GM12878 (cell line): ENCODE results near the gene PPP1R36. TPM values are rescaled to one million over a fixed set of nuclear protein-coding genes. Genes with fewer than 3 reads are reported as not detected.

Experiments
- ATAC-seq: fragments of 200-7000 bp; cut with Tn5 transposase; 3 replicates; pipeline ENCODE4 v1.9.1; 2020; ENCODE audit warnings: mild to moderate bottlenecking, moderate library complexity
- BruUV-seq: library from RNA; stranded (reverse); fragments of 400-500 nt; replicated peaks from 2 replicates; lab custom pipeline; 2021; lab: Mats Ljungman, UMichigan
- CTCF ChIA-PET: fragments of 300-600 bp; sonication (Branson Sonifier 250); formaldehyde crosslinking; extraction: SDS; loops from one replicate; lab custom pipeline; 2021; ENCODE audit warnings: inconsistent platforms; lab: Yijun Ruan, JAX
- POLR2A ChIA-PET: fragments of 350-600 bp; formaldehyde crosslinking; extraction: SDS; loops from one replicate; lab custom pipeline; 2021; ENCODE audit warnings: inconsistent platforms; lab: Charles Lee
- RAD21 ChIA-PET: fragments of 300-600 bp; sonication (Branson Sonifier 250); formaldehyde crosslinking; loops from one replicate; lab custom pipeline; 2023; ENCODE audit warnings: antibody characterized with exemption; ENCODE audit not compliant: unreplicated experiment; lab: Charles Lee
- SMC1A ChIA-PET: fragments of 300-600 bp; sonication (Branson Sonifier 250); formaldehyde crosslinking; loops from one replicate; lab custom pipeline; 2023; ENCODE audit not compliant: unreplicated experiment, uncharacterized antibody; lab: Charles Lee
- DNase-seq: peaks from one replicate; pipeline ENCODE4 v3.0.0-alpha.2; 2011; ENCODE audit warnings: low read depth, low spot score
- FAIRE-seq: peaks from 3 replicates; lab custom pipeline; 2011; peaks lifted over from hg19 to GRCh38; lab: Jason Lieb, UNC
- H2AFZ ChIP-seq: 2 replicates; pipeline ENCODE4 v1.6.0; 2011; ENCODE audit warnings: low read depth, low read length, control low read depth; ENCODE audit not compliant: control insufficient read depth
- H3K27ac ChIP-seq: 2 replicates; pipeline ENCODE4 v1.5.1; 2011; ENCODE audit warnings: control low read depth; ENCODE audit not compliant: control insufficient read depth, insufficient read depth
- H3K27me3 ChIP-seq, 2 experiments: replicated peaks in 1 of 2; 2 replicates each; pipeline versions ENCODE4 v1.6.0 to v1.6.1; 2011; ENCODE audit warnings: low read length in 1 of 2; ENCODE audit not compliant: control insufficient read depth in 2 of 2, insufficient read depth in 2 of 2
- H3K36me3 ChIP-seq, 2 experiments: 2 replicates each; pipeline ENCODE4 v1.5.1; 2011; ENCODE audit warnings: low read length in 1 of 2; ENCODE audit not compliant: control insufficient read depth in 2 of 2, insufficient read depth in 2 of 2
- H3K4me1 ChIP-seq: 2 replicates; pipeline ENCODE4 v1.6.1; 2011; ENCODE audit warnings: mild to moderate bottlenecking, low read length, moderate library complexity, mixed read lengths; ENCODE audit not compliant: control insufficient read depth, insufficient read depth
- H3K4me2 ChIP-seq: 2 replicates; pipeline ENCODE4 v1.6.0; 2011; ENCODE audit warnings: control low read depth; ENCODE audit not compliant: control insufficient read depth, insufficient read depth
- H3K4me3 ChIP-seq: fragments of 200-600 bp; sonication (generic); 2 replicates; pipeline ENCODE4 v1.5.1; 2016
- H3K79me2 ChIP-seq: 2 replicates; pipeline ENCODE4 v1.6.0; 2011; ENCODE audit warnings: low read length; ENCODE audit not compliant: control insufficient read depth, insufficient read depth
- H3K9ac ChIP-seq: 2 replicates; pipeline ENCODE4 v1.8.0; 2011; ENCODE audit warnings: low read length, control low read depth, mixed read lengths; ENCODE audit not compliant: control insufficient read depth, insufficient read depth
- H3K9me3 ChIP-seq: replicated peaks from 3 replicates; pipeline ENCODE4 v1.5.1; 2011; ENCODE audit warnings: mild to moderate bottlenecking, low read length; ENCODE audit not compliant: control insufficient read depth, insufficient read depth
- H4K20me1 ChIP-seq: 2 replicates; pipeline ENCODE4 v1.6.0; 2011; ENCODE audit not compliant: control insufficient read depth, insufficient read depth
- CEBPB ChIP-seq, 2 experiments: fragments of 150-350 bp in 1 of 2; IDR thresholded peaks; 2 replicates each; pipeline ENCODE4 v1.6.1; 2012 to 2014; ENCODE audit warnings: low read depth in 2 of 2, low read length in 2 of 2, borderline replicate concordance in 1 of 2, inconsistent platforms in 1 of 2
- CHD1 ChIP-seq: IDR thresholded peaks from 2 replicates; pipeline ENCODE4 v1.6.1; 2012; ENCODE audit warnings: low read depth, low read length, improper control_type of control experiment
- HDAC6 ChIP-seq: fragments of 200-600 bp; sonication (generic); IDR thresholded peaks from one replicate; pipeline ENCODE4 v1.8.0; 2017; ENCODE audit warnings: antibody characterized with exemption; ENCODE audit not compliant: unreplicated experiment
- SMAD1 ChIP-seq: fragments of 450-650 bp; IDR thresholded peaks from 2 replicates; pipeline ENCODE4 v1.6.1; 2018; ENCODE audit warnings: mild to moderate bottlenecking, low read depth; ENCODE audit not compliant: partially characterized antibody
- in situ Hi-C: fragments of 300-500 bp; cut with MboI; formaldehyde crosslinking; loops from 9 replicates; pipeline ENCODE4 v1.14.3; 2018; ENCODE audit warnings: mixed read lengths
- intact Hi-C: fragments of 100-400 bp; cut with micrococcal nuclease; formaldehyde crosslinking; loops from one replicate; pipeline ENCODE4 v1.14.2; 2022; ENCODE audit not compliant: unreplicated experiment
- polyA plus RNA-seq, 11 experiments: library from polyadenylated mRNA; depleted of rRNA in 4 of 11; unstranded in 6 of 11; stranded (reverse) in 5 of 11; fragments of >200 nt; fragmentation: Nextera tagmentation in 4 of 11; fragmentation: Illumina TruSeq in 1 of 11; extraction: Ambion mirVana in 4 of 11; extraction: Trizol in 1 of 11; gene quantifications; 1 replicate in 1 of 11; 2 replicates in 10 of 11; pipeline versions ENCODE4 v1.2.1 to v1.2.3, GENCODE V29; 2011 to 2016; ENCODE audit warnings: inconsistent platforms in 2 of 11, missing spikeins in 2 of 11, low read depth in 1 of 11
- total RNA-seq, 4 experiments: library from RNA; depleted of rRNA in 3 of 4; stranded (reverse); fragments of >200 nt in 3 of 4; fragmentation: Illumina TruSeq in 1 of 4; extraction: Trizol in 1 of 4; gene quantifications; 2 replicates each; pipeline versions ENCODE4 v1.2.1 to v1.2.3, GENCODE V29; 2013 to 2021
- TF ChIP-seq, protein P1 (sequence below): fragments of 450-650 bp; IDR thresholded peaks from 2 replicates; pipeline ENCODE4 v1.6.1; 2017; ENCODE audit warnings: mild to moderate bottlenecking, low read depth, inconsistent platforms; ENCODE audit not compliant: poor library complexity, severe bottlenecking
- TF ChIP-seq, protein P2 (sequence below): IDR thresholded peaks from 2 replicates; pipeline ENCODE4 v1.6.1; 2011; ENCODE audit warnings: borderline replicate concordance, low read depth, mild to moderate bottlenecking, moderate library complexity, mixed read lengths, low read length; ENCODE audit not compliant: insufficient read depth; ENCODE audit errors: extremely low read length
- TF ChIP-seq, protein P3 (sequence below): IDR thresholded peaks from 2 replicates; pipeline ENCODE4 v1.6.1; 2011; ENCODE audit warnings: low read depth, mild to moderate bottlenecking, low read length, moderate library complexity, borderline replicate concordance; ENCODE audit errors: extremely low read depth
- TF ChIP-seq, protein P4 (sequence below): IDR thresholded peaks from 2 replicates; pipeline ENCODE4 v1.6.1; 2012; ENCODE audit warnings: low read length, inconsistent platforms

PPP1R36 gene
- total and polyA plus RNA-seq, 10 of the 15 experiments (the other 5 are each of a cell fraction or from before 2014, with no cell fraction given): 0.12 to 0.13 TPM; not detected in 8

DNA sequence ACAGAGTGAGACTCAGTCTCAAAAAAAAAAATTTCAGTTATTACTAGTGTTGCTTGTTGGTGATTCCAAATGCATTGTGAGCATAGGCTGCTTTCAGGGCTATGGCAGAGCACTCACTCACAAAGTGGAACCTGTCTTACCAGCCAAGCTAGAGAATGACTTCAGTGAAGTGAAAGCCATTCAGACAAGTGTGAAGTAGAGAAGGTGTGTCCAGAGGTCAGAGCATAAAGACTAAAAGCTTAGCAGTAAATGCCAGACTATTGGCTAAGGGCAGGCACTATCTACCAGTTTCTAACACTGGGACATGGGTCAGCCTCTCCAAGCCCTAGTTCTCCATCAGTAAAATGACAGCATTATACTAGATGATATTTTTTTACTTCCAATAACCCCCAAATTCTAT, 12.7 kb downstream of the PPP1R36 start:
- Histone ChIP-seq H3K27ac (no peak overlapping the region), H3K27me3 (no peaks in the 10 kb centered on the region; a peak in 1 of 4 replicates), H3K4me1 (no peaks in the 10 kb centered on the region), H3K79me2 (no peaks in the 10 kb centered on the region), H3K36me3 (no peaks in the 10 kb centered on the region), H3K9me3 (no peaks in the 10 kb centered on the region), H3K4me3 (no peak overlapping the region), H3K9ac (no peak overlapping the region), H3K4me2 (no peak overlapping the region)
- ChIA-PET SMC1A (no interaction called here), CTCF (interaction anchor here (0.9 kb wide), 1 partner anchor 12 kb away, joined by 3 read pairs; no protein-coding TSS in a partner anchor), POLR2A (no interaction called here)
- no TSS peak for BruUV-seq
- no peak for DNase-seq
- ATAC-seq: no peak
- no peak for FAIRE-seq
- in situ Hi-C loops: no loop called here
- intact Hi-C loops: no loop called here
- TF ChIP-seq, protein P1, sequence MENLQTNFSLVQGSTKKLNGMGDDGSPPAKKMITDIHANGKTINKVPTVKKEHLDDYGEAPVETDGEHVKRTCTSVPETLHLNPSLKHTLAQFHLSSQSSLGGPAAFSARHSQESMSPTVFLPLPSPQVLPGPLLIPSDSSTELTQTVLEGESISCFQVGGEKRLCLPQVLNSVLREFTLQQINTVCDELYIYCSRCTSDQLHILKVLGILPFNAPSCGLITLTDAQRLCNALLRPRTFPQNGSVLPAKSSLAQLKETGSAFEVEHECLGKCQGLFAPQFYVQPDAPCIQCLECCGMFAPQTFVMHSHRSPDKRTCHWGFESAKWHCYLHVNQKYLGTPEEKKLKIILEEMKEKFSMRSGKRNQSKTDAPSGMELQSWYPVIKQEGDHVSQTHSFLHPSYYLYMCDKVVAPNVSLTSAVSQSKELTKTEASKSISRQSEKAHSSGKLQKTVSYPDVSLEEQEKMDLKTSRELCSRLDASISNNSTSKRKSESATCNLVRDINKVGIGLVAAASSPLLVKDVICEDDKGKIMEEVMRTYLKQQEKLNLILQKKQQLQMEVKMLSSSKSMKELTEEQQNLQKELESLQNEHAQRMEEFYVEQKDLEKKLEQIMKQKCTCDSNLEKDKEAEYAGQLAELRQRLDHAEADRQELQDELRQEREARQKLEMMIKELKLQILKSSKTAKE: no peak
- TF ChIP-seq HDAC6 (no peak), CEBPB (IDR thresholded peaks at IDR 0.05; ENCODE audit: borderline replicate concordance in 1 of 2, low read depth in 2 of 2, low read length in 2 of 2) (no peak), CHD1 (no peak), SMAD1 (no peak)
- TF ChIP-seq, protein P2, sequence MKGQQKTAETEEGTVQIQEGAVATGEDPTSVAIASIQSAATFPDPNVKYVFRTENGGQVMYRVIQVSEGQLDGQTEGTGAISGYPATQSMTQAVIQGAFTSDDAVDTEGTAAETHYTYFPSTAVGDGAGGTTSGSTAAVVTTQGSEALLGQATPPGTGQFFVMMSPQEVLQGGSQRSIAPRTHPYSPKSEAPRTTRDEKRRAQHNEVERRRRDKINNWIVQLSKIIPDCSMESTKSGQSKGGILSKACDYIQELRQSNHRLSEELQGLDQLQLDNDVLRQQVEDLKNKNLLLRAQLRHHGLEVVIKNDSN: no peak
- TF ChIP-seq, protein P3, sequence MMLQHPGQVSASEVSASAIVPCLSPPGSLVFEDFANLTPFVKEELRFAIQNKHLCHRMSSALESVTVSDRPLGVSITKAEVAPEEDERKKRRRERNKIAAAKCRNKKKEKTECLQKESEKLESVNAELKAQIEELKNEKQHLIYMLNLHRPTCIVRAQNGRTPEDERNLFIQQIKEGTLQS: no peak
- TF ChIP-seq, protein P4, sequence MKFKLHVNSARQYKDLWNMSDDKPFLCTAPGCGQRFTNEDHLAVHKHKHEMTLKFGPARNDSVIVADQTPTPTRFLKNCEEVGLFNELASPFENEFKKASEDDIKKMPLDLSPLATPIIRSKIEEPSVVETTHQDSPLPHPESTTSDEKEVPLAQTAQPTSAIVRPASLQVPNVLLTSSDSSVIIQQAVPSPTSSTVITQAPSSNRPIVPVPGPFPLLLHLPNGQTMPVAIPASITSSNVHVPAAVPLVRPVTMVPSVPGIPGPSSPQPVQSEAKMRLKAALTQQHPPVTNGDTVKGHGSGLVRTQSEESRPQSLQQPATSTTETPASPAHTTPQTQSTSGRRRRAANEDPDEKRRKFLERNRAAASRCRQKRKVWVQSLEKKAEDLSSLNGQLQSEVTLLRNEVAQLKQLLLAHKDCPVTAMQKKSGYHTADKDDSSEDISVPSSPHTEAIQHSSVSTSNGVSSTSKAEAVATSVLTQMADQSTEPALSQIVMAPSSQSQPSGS: no peak
- TF ChIP-seq, all 136 proteins: peak for 0
- RAD21 ChIA-PET: no interaction called here
- Histone ChIP-seq H4K20me1 (no peaks in the 10 kb centered on the region; the same call in 1 of the 2 replicates), H2AFZ (no peak overlapping the region)
